H9 (cell line): Measurements from ENCODE around the gene VTN. TPM values are rescaled to one million over a fixed set of nuclear protein-coding genes. Genes with fewer than 3 reads are reported as not detected.

Experiments used
- DNase-seq: peaks from one replicate; pipeline ENCODE4 v3.0.0-alpha.2; 2017
- H2AFZ ChIP-seq: one replicate; pipeline ENCODE4 v1.6.1; 2013; ENCODE audit warnings: mild to moderate bottlenecking, low read length, control low read depth, moderate library complexity
- H2AK5ac ChIP-seq: 2 replicates; pipeline ENCODE4 v1.6.1; 2013; ENCODE audit warnings: low read length, control low read depth, mixed read lengths; ENCODE audit not compliant: insufficient read length
- H2BK120ac ChIP-seq: one replicate; pipeline ENCODE4 v1.6.1; 2013; ENCODE audit warnings: low read depth, mild to moderate bottlenecking, low read length, control low read depth, inconsistent platforms; ENCODE audit not compliant: poor library complexity, severe bottlenecking
- H2BK12ac ChIP-seq: 2 replicates; pipeline ENCODE4 v1.6.1; 2013; ENCODE audit warnings: low read length, control low read depth, mixed read lengths, low read depth; ENCODE audit not compliant: insufficient read length
- H2BK15ac ChIP-seq: 2 replicates; pipeline ENCODE4 v1.6.1; 2013; ENCODE audit warnings: low read depth, low read length, control low read depth
- H2BK20ac ChIP-seq: one replicate; pipeline ENCODE4 v1.6.1; 2013; ENCODE audit warnings: low read depth, mild to moderate bottlenecking, low read length, control low read depth, inconsistent platforms; ENCODE audit not compliant: poor library complexity, severe bottlenecking
- H2BK5ac ChIP-seq: 2 replicates; pipeline ENCODE4 v1.6.1; 2013; ENCODE audit warnings: low read length, control low read depth, mixed read lengths; ENCODE audit not compliant: insufficient read length
- H3K14ac ChIP-seq: 2 replicates; pipeline ENCODE4 v1.6.1; 2013; ENCODE audit warnings: low read length, control low read depth; ENCODE audit not compliant: insufficient read depth
- H3K18ac ChIP-seq: 2 replicates; pipeline ENCODE4 v1.6.1; 2013; ENCODE audit warnings: low read depth, mild to moderate bottlenecking, mixed read lengths, low read length, control low read depth; ENCODE audit not compliant: insufficient read length
- H3K23ac ChIP-seq: 2 replicates; pipeline ENCODE4 v1.6.1; 2013; ENCODE audit warnings: low read length, control low read depth, mixed read lengths, low read depth; ENCODE audit not compliant: insufficient read length
- H3K23me2 ChIP-seq: 2 replicates; pipeline ENCODE4 v1.6.1; 2013; ENCODE audit warnings: low read depth, mild to moderate bottlenecking, mixed read lengths, low read length, control low read depth; ENCODE audit not compliant: insufficient read length, poor library complexity, severe bottlenecking
- H3K27ac ChIP-seq: 2 replicates; pipeline ENCODE4 v1.5.1; 2013; ENCODE audit warnings: low read length, control low read depth, mixed read lengths, low read depth; ENCODE audit not compliant: insufficient read length
- H3K27me3 ChIP-seq: 2 replicates; pipeline ENCODE4 v1.6.1; 2013; ENCODE audit warnings: low read length, control low read depth, inconsistent platforms; ENCODE audit not compliant: insufficient read depth
- H3K4ac ChIP-seq: 2 replicates; pipeline ENCODE4 v1.6.1; 2013; ENCODE audit warnings: low read depth, mild to moderate bottlenecking, control low read depth, inconsistent platforms, low read length, moderate library complexity
- H3K4me1 ChIP-seq: 2 replicates; pipeline ENCODE4 v1.6.1; 2013; ENCODE audit warnings: low read length, control low read depth, inconsistent platforms; ENCODE audit not compliant: insufficient read depth
- H3K4me2 ChIP-seq: 2 replicates; pipeline ENCODE4 v1.6.1; 2013; ENCODE audit warnings: low read length, control low read depth, mixed read lengths; ENCODE audit not compliant: insufficient read length, insufficient read depth
- H3K56ac ChIP-seq: 2 replicates; pipeline ENCODE4 v1.6.1; 2013; ENCODE audit warnings: low read depth, mild to moderate bottlenecking, mixed read lengths, low read length, control low read depth; ENCODE audit not compliant: insufficient read length
- H3K79me1 ChIP-seq: 2 replicates; pipeline ENCODE4 v1.6.1; 2013; ENCODE audit warnings: low read depth, mild to moderate bottlenecking, moderate library complexity, low read length, control low read depth, inconsistent platforms; ENCODE audit not compliant: insufficient read depth, poor library complexity, severe bottlenecking
- H3K79me2 ChIP-seq: 2 replicates; pipeline ENCODE4 v1.6.1; 2013; ENCODE audit warnings: low read length, control low read depth, inconsistent platforms; ENCODE audit not compliant: insufficient read depth
- H3K9ac ChIP-seq: 2 replicates; pipeline ENCODE4 v1.6.1; 2013; ENCODE audit warnings: low read length, control low read depth, mixed read lengths; ENCODE audit not compliant: insufficient read length; ENCODE audit errors: extremely low read depth
- H3K9me3 ChIP-seq: one replicate; pipeline ENCODE4 v1.6.1; 2013; ENCODE audit warnings: low read depth, low read length, inconsistent platforms; ENCODE audit not compliant: control insufficient read depth
- H3T11ph ChIP-seq: one replicate; pipeline ENCODE4 v1.6.1; 2013; ENCODE audit warnings: mild to moderate bottlenecking, low read length, control low read depth, inconsistent platforms
- H4K20me1 ChIP-seq: one replicate; pipeline ENCODE4 v1.6.1; 2013; ENCODE audit not compliant: control insufficient read depth, insufficient read length, insufficient read depth
- H4K5ac ChIP-seq: 2 replicates; pipeline ENCODE4 v1.6.1; 2013; ENCODE audit warnings: low read depth, mild to moderate bottlenecking, mixed read lengths, low read length, control low read depth; ENCODE audit not compliant: insufficient read length
- H4K8ac ChIP-seq: replicated peaks from 2 replicates; pipeline ENCODE4 v1.6.1; 2013; ENCODE audit warnings: low read length, control low read depth, mixed read lengths, low read depth; ENCODE audit not compliant: insufficient read length
- H4K91ac ChIP-seq: 2 replicates; pipeline ENCODE4 v1.6.1; 2013; ENCODE audit warnings: low read depth, mild to moderate bottlenecking, moderate library complexity, mixed read lengths, low read length, control low read depth; ENCODE audit not compliant: insufficient read length
- H3K27ac Mint-ChIP-seq, 3 experiments: 2 replicates in 2 of 3; 3 replicates in 1 of 3; pipeline ENCODE4 v1.8.0; 2020 to 2021; ENCODE audit warnings: mixed read lengths in 3 of 3, mild to moderate bottlenecking in 1 of 3, moderate library complexity in 1 of 3
- H3K27me3 Mint-ChIP-seq: 2 replicates; pipeline ENCODE4 v1.8.0; 2021; ENCODE audit warnings: low read depth, mild to moderate bottlenecking, moderate library complexity, mixed read lengths
- H3K36me3 Mint-ChIP-seq, 3 experiments: 2 replicates in 2 of 3; 3 replicates in 1 of 3; pipeline ENCODE4 v1.8.0; 2020 to 2021; ENCODE audit warnings: low read depth in 3 of 3, mixed read lengths in 3 of 3; ENCODE audit not compliant: insufficient read depth in 1 of 3
- H3K4me1 Mint-ChIP-seq, 2 experiments: 2 replicates each; pipeline ENCODE4 v1.8.0; 2020; ENCODE audit warnings: mixed read lengths in 2 of 2
- H3K4me3 Mint-ChIP-seq, 2 experiments: 2 replicates in 1 of 2; 3 replicates in 1 of 2; pipeline ENCODE4 v1.8.0; 2020 to 2021; ENCODE audit warnings: mild to moderate bottlenecking in 2 of 2, mixed read lengths in 2 of 2, moderate library complexity in 1 of 2
- H3K9me3 Mint-ChIP-seq, 2 experiments: 2 replicates in 1 of 2; 3 replicates in 1 of 2; pipeline ENCODE4 v1.8.0; 2020; ENCODE audit warnings: mild to moderate bottlenecking in 2 of 2, mixed read lengths in 2 of 2, moderate library complexity in 1 of 2
- CTCF ChIP-seq: fragments of 200-600 bp; sonication (generic); conservative IDR thresholded peaks from 3 replicates; pipeline ENCODE4 v1.8.0; 2021; ENCODE audit warnings: antibody characterized with exemption, mild to moderate bottlenecking
- WGBS: extraction: QIAGEN DNeasy Blood & Tissue Kit; methylation state at CpG from one replicate; pipeline ENCODE4 v1.1.7; 2013; ENCODE audit warnings: missing lambda C conversion rate, low lambda C conversion rate, mixed read lengths; ENCODE audit not compliant: insufficient read length; ENCODE audit errors: extremely low coverage; 5-methylcytosine and 5-hydroxymethylcytosine counted together
- total RNA-seq: library from RNA; stranded (reverse); gene quantifications from 2 replicates; pipeline ENCODE4 v1.2.1, GENCODE V29; 2021

The VTN gene
- total RNA-seq, 1 experiment from 2014 or later = not detected

DNA sequence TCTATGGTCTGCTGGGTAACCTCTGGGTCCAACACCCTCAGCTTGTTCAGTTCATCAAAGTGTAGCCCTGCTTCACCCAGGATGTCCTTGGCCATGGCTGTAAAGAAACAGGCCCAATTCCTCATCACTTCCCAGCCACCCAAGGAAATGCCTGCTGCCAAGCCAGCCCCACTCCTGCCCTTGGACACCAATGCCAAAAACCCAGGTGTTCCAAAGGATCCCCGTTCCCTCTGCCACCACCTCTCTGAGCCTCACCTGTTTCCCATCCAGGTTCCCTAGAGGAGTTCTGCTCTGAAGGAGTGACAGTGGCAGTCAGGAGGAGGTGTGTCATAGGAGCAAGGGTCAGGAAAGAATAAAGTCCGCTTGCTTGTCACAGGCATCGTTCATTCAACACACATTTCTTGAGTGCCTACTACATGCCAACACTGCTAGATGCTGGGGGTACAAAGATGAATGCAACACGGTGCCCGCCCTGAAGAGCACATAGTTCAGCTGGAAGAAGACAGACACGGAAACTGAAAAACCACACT is 38.2 kb downstream of the VTN start:
- WGBS = no CpG with 5 or more reads among the region's 6 CpGs
- Histone ChIP-seq H3K18ac (no peak overlapping the region), H3K4me1 (peaks cover 9% of the 10 kb centered on the region; the same call in 1 of the 2 replicates), H3K23me2 (peaks cover 13% of the 10 kb centered on the region), H2BK120ac (no peak overlapping the region), H3K9me3 (no peaks in the 10 kb centered on the region), H2BK20ac (no peak overlapping the region), H3K27ac (no peak overlapping the region), H2BK12ac (no peak overlapping the region), H4K20me1 (no peaks in the 10 kb centered on the region), H4K91ac (no peak overlapping the region), H2BK15ac (no peak overlapping the region), H3K79me2 (no peaks in the 10 kb centered on the region; the same call in 1 of the 2 replicates), H3T11ph (no peak overlapping the region), H3K4ac (no peak overlapping the region), H2BK5ac (no peak overlapping the region), H2AFZ (no peak overlapping the region), H3K9ac (no peak overlapping the region), H3K27me3 (no peaks in the 10 kb centered on the region), H3K23ac (no peak overlapping the region), H3K79me1 (no peaks in the 10 kb centered on the region), H3K4me2 (no peak overlapping the region), H2AK5ac (no peak overlapping the region), H3K14ac (no peak overlapping the region), H3K56ac (no peak overlapping the region), H4K8ac (no peak overlapping the region), H4K5ac (no peak overlapping the region)
- H3K4me3 Mint-ChIP-seq = no peak overlapping the region
- H3K27ac Mint-ChIP-seq = peak overlapping the region in 1 of 3 experiments; percentile 41; a peak in 1 of 7 replicates
- H3K27me3 Mint-ChIP-seq = no peaks in the 10 kb centered on the region
- peaks cover 12 to 27% (median 25%) of the 10 kb centered on the region in 3 experiments; a peak in 6 of 7 replicates for H3K36me3 Mint-ChIP-seq
- no peaks in the 10 kb centered on the region; a peak in 1 of 5 replicates for H3K9me3 Mint-ChIP-seq
- peaks cover 16 to 17% of the 10 kb centered on the region in 2 experiments for H3K4me1 Mint-ChIP-seq
- DNase-seq = peak; percentile 28
- no peak for TF ChIP-seq CTCF
